Fibroblast of skin of abdomen (primary cell): Measurements from ENCODE around the gene SUV39H1.
A peak's percentile ranks its signal among the peaks of the same experiment; 100 is the strongest.
"Not testable (repeated sequence)": the region's sequence is repeated elsewhere in the genome, so short reads cannot be mapped to it uniquely, and the experiment has no call there.

Experiments used
- DNase-seq: peaks from one replicate; pipeline ENCODE4 v3.0.0-alpha.2; 2013

SUV39H1 gene

GRCh38 chrX:48688531-48689150, 7.9 kb upstream of the SUV39H1 start:
- no peak for DNase-seq

GRCh38 chrX:48689208-48689920, 7.2 kb upstream of the SUV39H1 start:
- no peak for DNase-seq

GRCh38 chrX:48691746-48692145, 4.8 kb upstream of the SUV39H1 start:
- not testable (repeated sequence) for DNase-seq

GRCh38 chrX:48694776-48695533, 1.6 kb upstream of the SUV39H1 start:
- DNase-seq: no peak

GRCh38 chrX:48695534-48695896, 1.0 kb upstream of the SUV39H1 start:
- no peak for DNase-seq

GRCh38 chrX:48695925-48696300, 621 bp upstream of the SUV39H1 start:
- DNase-seq: no peak

GRCh38 chrX:48696909-48697727, 584 bp downstream of the SUV39H1 start:
- DNase-seq: peak; percentile 25

GRCh38 chrX:48698306-48698705, 1.8 kb downstream of the SUV39H1 start:
- no peak for DNase-seq

GRCh38 chrX:48700246-48700645, 3.7 kb downstream of the SUV39H1 start:
- no peak for DNase-seq

- no peak for DNase-seq
Observed at GRCh38 chrX:48700951-48701653, 4.6 kb downstream of the SUV39H1 start.

- no peak for DNase-seq
Observed at GRCh38 chrX:48702032-48702431, 5.5 kb downstream of the SUV39H1 start.

- no peak for DNase-seq
Observed at GRCh38 chrX:48702716-48703115, 6.2 kb downstream of the SUV39H1 start.

GRCh38 chrX:48703228-48703627, 6.7 kb downstream of the SUV39H1 start:
- DNase-seq: no peak

- no peak for DNase-seq
Observed at GRCh38 chrX:48703642-48704481, 7.3 kb downstream of the SUV39H1 start.

GRCh38 chrX:48705871-48706270, 9.3 kb downstream of the SUV39H1 start:
- DNase-seq: no peak

GRCh38 chrX:48709522-48710112, 13.1 kb downstream of the SUV39H1 start:
- no peak for DNase-seq

- no peak for DNase-seq
Observed at GRCh38 chrX:48711162-48711928, 14.8 kb downstream of the SUV39H1 start.

GRCh38 chrX:48711929-48712505, 15.5 kb downstream of the SUV39H1 start:
- DNase-seq: no peak

- DNase-seq: no peak
Observed at GRCh38 chrX:48713847-48714246, 17.3 kb downstream of the SUV39H1 start.

GRCh38 chrX:48714573-48714972, 18.0 kb downstream of the SUV39H1 start:
- DNase-seq: no peak
